ENCODE data around the gene CEBPG.
A peak's percentile ranks its signal among the peaks of the same experiment; 100 is the strongest.

The CEBPG gene

GRCh38 chr19:33373453-33374235 is at the start of gene CEBPG:
CEBPG (plus strand) TSS chr19:33373709; CDS start chr19:33379240, 5,531 bp downstream.
- peak; percentile 100 for DNase-seq

DNA sequence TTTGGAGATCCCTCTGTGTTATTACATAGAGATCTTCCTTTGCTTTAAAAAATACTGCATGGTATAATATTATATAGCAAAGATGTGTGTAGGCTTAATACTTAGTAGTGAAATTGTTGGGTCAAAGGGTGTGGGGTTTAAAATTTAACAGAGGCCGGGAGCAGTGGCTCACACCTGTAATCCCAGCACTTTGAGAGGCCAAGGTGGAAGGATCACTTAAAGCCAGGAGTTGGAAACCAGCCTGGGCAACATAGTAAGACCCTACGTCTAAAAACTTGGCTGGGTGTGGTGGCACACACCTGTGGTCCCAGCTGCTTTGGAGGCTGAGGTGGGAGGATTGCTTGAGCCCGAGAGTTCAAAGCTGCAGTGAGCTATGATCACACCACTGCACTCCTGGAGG is 48.9 kb upstream of the CEBPG start:
- DNase-seq, result no peak

GRCh38 chr19:33325920-33326319 is 47.6 kb upstream of the CEBPG start:
- no peak for DNase-seq

DNA sequence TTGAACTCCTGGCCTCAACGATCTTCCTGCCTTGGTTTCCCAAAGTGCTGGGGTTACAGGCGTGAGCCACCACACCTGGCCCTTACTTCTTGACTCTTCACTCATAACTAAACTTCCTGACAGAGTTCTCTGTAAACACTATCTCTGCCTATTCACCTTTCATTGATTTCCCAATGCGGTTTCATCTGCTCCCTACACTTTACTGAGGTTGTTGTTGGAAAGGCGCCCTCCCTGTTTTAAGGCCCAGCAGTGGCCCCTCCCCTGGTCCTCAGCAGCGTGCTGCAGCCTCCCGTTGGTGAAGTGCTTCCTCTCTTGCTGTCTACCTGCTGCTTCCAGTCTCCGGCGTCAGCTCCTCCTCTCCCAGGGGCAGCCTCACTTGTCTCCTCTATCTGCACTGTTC is 44.4 kb upstream of the CEBPG start:
- no peak for DNase-seq

DNA sequence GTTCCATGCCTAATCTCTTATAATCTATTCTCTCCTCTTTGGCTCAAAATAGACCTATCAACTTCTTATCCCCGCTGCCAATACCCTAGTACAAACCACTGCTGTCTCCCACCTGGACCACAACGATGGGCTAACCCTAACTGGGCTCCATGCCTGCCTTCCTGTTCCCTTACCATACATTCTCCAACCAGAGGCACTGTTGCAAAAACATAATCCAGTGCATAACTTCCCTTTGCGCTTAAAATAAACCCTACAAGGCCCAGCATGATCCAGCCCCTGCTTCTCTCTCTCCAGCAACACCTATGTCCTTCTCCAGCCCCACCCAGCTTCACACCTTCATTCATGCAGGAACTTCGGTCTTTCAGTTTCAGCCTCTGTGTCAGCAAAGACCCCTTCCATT is 43.8 kb upstream of the CEBPG start:
- DNase-seq, result no peak

GRCh38 chr19:33332248-33332647 is 41.3 kb upstream of the CEBPG start:
- no peak for DNase-seq

- DNase-seq, result no peak
Measured at GRCh38 chr19:33333151-33333550, 40.4 kb upstream of the CEBPG start.

GRCh38 chr19:33333642-33334041 is 39.9 kb upstream of the CEBPG start:
- DNase-seq, result no peak

DNA sequence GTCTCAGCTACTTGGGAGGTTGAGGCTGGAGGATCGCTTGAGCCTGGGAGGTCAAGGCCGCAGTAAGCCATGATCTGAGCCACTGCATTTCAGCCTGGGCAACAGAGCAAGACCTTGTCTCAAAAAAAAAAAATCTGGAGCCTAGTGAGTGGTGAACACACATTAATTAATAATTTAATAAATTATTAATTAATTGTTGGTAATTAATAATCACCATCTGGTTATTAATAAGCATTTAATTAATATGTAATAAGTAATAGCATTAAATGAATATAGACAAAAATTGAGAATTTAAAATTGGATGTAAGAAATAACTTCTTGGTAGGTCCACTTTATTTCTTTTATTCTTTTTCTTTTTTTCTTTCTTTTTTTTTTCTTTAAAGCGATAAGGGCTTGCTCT is 39.2 kb upstream of the CEBPG start:
- no peak for DNase-seq

- DNase-seq, result no peak
Measured at GRCh38 chr19:33335446-33335845, 38.1 kb upstream of the CEBPG start.

DNA sequence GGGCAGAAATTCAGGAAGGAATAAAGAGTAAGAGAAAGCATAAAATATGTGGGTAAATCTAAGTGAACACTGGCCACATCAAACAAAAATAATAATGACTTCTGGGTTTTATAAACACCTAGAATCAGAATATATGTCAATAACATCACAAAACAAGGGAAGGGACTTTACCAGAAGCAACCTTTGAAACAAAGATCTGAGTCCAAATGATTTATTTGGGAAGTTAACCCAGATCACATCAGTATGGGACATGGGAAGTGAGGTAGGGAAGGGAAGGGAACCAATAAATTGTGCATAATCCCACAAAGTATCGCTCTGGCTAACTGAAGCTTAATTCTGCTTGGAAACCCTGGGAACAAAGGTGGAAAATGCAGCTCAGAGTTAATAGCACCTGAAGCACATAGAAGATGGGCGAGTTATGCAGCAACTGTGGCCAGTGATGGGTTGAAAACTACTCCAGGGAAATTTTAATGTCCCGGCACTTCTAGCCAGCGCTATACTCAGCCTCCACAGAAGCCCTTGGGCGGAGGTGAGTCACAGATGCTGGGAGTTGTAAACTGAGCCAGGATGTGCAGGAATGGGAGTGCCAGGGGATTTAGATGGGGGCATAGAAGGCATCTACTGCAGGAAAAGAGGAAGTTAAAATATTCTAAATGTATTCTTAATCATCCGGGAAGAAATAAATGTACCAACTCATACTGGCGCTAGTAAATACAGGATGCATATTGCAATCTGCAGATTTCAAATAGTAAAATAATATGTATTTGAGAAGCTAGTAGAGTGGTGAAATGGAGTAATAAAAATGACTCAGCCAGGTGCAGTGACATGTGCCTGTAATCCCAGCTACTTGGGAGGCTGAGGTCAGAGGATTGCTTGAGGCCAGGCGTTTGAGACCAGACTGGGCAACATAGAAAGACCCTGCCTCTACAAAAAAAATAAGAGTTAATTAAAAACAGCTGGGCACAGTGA is 34.2 kb upstream of the CEBPG start:
- DNase-seq, result no peak

DNA sequence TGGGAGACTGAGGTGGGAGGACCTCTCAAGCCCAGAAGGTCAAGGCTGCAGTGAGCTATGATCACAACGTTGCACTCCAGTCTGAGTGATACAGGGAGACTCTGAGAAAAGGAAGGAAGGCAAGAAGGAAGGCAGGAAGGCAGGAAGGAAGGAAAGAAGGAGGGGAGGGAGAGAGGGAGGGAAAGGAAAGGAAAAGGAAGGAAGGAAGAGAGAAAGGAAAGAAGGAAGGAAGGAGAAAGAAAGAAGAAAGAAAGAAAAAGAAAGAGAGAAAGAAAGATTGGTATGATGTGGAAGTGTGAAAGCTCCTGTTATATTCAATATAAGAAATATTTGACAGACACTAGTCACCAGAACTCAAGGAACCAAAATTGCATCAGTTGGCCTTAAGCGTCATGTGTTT is 32.5 kb upstream of the CEBPG start:
- DNase-seq, result no peak

- no peak for DNase-seq
Measured at GRCh38 chr19:33343301-33343700, 30.2 kb upstream of the CEBPG start.

- DNase-seq, result peak; percentile 82
Measured at GRCh38 chr19:33343859-33344572, 29.5 kb upstream of the CEBPG start.

GRCh38 chr19:33344573-33344925 is 29.0 kb upstream of the CEBPG start:
- DNase-seq, result no peak

- no peak for DNase-seq
Measured at GRCh38 chr19:33345163-33345562, 28.3 kb upstream of the CEBPG start.

GRCh38 chr19:33346665-33347064 is 26.8 kb upstream of the CEBPG start:
- DNase-seq, result no peak

DNA sequence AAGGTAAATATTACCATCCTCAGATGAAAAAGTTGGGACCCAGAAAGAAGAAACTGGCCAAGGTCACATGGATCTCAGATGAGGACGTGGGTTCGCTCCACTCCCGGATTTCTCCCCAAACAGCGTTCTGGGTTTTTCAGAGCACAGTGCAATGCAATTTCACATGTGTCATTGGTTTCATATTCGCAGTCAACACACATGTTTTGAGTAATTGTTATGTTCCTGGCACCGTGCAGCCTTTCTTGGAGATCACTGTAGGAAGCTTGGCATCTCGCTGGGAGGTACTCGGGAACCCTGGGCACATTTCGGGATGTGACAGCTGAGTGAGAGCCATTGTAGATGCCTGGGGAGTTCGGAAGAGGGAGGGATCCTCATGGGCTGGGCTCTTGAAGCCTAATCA is 26.2 kb upstream of the CEBPG start:
- no peak for DNase-seq

DNA sequence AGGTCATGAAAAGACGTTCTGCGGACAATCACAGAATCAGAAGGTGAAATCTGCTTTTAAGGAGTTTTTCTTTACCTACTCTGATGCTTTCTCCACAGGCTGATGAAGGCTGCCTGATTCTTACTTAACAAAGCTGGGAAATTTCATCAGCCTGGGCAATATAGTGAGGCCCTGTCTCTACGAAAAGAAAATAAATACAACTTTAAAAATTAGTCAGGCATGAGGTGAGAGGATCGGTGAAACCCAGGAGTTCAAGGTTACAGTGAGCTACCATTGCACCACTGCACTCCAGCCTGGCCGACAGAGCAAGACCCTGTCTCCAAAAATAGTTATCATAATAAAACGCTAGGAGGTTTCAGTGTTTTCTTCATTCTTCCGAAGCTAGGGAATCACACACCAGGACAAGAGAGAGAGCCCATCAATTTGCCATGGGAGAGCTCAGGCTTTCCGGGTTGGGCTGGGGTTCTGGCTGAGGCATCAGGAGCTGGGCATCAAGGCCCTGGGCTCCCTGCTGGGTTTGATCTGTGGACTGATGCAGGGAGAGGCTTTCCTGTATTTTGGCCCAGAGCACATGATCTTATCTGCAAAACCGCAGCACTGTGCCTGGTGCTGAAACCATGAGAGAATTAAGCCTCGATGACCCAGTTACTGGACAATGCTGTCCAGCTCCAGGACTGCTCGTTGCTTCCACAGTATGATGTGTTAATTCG is 25.1 kb upstream of the CEBPG start:
- no peak for DNase-seq

GRCh38 chr19:33349319-33350289 is 23.9 kb upstream of the CEBPG start:
- DNase-seq, result no peak

DNA sequence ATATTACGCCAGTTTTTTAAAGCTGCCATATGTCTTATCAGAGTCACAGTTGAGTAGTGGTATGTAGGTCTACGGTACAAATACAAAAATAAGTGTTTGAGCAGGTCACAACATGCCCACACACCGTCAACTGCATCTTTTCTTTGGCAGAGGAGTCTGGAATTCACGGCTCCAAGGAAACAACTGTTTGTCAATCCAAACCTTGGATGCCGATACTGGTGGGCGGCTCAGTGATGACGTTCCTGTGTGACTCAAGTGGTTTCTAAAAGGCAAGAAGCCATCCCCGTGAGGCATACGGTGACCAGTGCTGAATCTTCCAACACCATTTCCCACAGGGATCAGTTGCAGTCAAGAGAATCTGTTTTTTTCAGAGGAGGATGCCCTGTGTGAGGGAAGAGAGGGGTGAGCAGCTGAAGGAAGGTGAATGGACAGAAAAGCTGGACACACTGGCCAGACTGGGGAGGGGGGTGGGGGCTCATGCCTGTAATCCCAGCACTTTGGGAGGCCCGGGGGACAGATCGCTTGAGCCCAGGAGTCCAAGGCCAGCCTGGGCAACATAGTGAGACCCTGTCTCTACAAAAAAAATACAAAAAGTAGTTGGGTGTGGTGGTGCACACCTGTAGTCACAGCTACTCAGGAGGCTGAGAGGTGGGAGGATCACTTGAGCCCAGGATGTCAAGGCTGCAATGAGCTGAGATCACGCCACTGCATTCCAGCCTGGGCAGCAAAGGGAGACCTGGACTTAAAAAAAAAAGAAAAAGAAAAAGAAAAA is 22.8 kb upstream of the CEBPG start:
- DNase-seq, result no peak

Data from NCI-H2227 treated with DMSO at 0.1 percent for 48 hours (cell line).